ENCODE measurements around the gene CNPY1. TPM values are rescaled to one million over a fixed set of nuclear protein-coding genes. Genes with fewer than 3 reads are reported as not detected.
"Not testable (repeated sequence)": the region's sequence is repeated elsewhere in the genome, so short reads cannot be mapped to it uniquely, and the experiment has no call there.

CNPY1 gene
- polyA plus RNA-seq (ENCODE audit: insufficient read length in 4 of 4), result not detected

GRCh38 chr7:155546449-155546848 lies at the start of gene CNPY1:
Gene CNPY1 (minus strand): TSS chr7:155546559. CDS start chr7:155545929, 630 bp downstream.
- not testable (repeated sequence) for DNase-seq (ENCODE audit: low read depth in 4 of 4, low spot score in 2 of 4)

GRCh38 chr7:155594961-155595366 lies 48.6 kb upstream of the CNPY1 start:
- no peak for DNase-seq (ENCODE audit: low read depth in 4 of 4, low spot score in 2 of 4)

GRCh38 chr7:155594163-155594732 lies 47.9 kb upstream of the CNPY1 start:
- no peak for DNase-seq (ENCODE audit: low read depth in 4 of 4, low spot score in 2 of 4)

- DNase-seq (ENCODE audit: low read depth in 4 of 4, low spot score in 2 of 4), result no peak
Measured at GRCh38 chr7:155593461-155594162, 47.3 kb upstream of the CNPY1 start.

- DNase-seq (ENCODE audit: low read depth in 4 of 4, low spot score in 2 of 4), result no peak
Measured at GRCh38 chr7:155591055-155591775, 44.9 kb upstream of the CNPY1 start.

DNA sequence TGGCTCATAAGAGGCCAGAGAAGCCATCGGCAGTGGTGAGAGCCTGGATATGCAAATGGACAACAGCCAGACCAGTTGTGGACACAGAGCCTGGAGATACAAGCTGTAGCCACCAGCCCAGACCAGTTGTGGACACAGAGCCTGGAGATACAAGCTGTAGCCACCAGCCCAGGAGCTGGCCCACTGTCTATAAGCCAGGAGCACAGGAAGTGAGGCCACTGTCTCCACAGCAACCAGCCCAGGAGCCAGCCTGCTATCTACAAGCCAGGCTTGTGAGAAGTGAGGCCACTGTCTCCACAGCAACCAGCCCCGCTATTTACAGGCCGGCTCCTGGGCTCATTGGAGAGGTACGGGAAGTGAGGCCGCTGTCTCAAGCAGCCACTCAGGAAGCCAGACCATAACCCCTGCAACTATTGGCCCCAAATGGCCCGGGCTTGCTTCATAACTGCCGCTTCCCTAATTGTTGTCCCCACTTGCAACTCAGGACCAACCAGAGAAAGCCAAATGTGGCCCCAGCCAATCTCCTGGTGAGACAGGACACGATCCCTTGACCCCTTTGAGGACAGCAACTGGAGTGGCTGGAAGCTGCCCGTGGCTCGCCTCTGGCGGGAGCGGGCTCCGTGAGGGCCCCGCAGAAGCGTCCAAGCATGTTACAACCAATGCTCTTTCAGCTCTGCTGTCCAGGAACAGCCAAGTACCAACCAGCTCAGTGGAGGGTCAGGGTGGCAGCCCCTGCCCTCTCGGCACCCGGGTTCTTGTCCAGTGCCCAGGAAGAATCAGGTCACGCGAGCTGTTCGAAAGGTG lies 44.1 kb upstream of the CNPY1 start:
- DNase-seq (ENCODE audit: low read depth in 4 of 4, low spot score in 2 of 4), result no peak

GRCh38 chr7:155589001-155589980 lies 42.9 kb upstream of the CNPY1 start:
- DNase-seq (ENCODE audit: low read depth in 4 of 4, low spot score in 2 of 4), result no peak

- no peak for DNase-seq (ENCODE audit: low read depth in 4 of 4, low spot score in 2 of 4)
Measured at GRCh38 chr7:155588468-155588998, 42.2 kb upstream of the CNPY1 start.

- DNase-seq (ENCODE audit: low read depth in 4 of 4, low spot score in 2 of 4), result no peak
Measured at GRCh38 chr7:155587486-155587885, 41.1 kb upstream of the CNPY1 start.

DNA sequence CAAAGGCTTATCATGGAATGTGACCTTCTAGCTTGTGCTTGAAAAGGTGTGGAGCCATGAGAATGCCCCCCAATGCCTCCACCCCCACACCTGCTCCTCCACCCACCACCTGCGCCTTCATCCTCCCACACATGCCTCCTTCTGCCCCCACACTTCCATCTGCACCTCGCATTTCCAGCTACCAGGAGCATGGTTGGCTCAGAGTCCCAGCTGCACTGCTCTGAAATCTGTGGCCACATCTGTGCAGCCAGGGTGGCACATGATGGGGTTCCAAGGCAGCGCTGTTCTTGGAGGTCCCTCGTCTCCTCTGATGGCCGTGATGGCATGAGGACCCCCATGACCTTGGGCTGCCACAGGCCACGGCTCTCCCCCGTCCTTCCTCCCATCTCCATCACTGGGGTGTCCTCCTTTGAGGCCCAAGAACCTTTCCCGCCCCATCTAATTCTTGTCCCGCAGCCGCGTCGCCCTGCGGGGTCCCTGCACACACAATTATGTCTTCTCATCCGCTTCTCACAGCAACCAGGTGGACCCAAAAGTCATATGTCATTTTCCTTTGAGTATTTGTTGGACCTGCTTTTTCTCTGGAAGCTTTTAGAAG lies 40.6 kb upstream of the CNPY1 start:
- DNase-seq (ENCODE audit: low read depth in 4 of 4, low spot score in 2 of 4), result no peak

- DNase-seq (ENCODE audit: low read depth in 4 of 4, low spot score in 2 of 4), result no peak
Measured at GRCh38 chr7:155585951-155586350, 39.6 kb upstream of the CNPY1 start.

GRCh38 chr7:155585532-155585895 lies 39.2 kb upstream of the CNPY1 start:
- DNase-seq (ENCODE audit: low read depth in 4 of 4, low spot score in 2 of 4), result no peak

- no peak for DNase-seq (ENCODE audit: low read depth in 4 of 4, low spot score in 2 of 4)
Measured at GRCh38 chr7:155584763-155585531, 38.6 kb upstream of the CNPY1 start.

GRCh38 chr7:155584261-155584660 lies 37.9 kb upstream of the CNPY1 start:
- DNase-seq (ENCODE audit: low read depth in 4 of 4, low spot score in 2 of 4), result no peak

GRCh38 chr7:155583636-155584035 lies 37.3 kb upstream of the CNPY1 start:
- DNase-seq (ENCODE audit: low read depth in 4 of 4, low spot score in 2 of 4), result no peak

- no peak for DNase-seq (ENCODE audit: low read depth in 4 of 4, low spot score in 2 of 4)
Measured at GRCh38 chr7:155581954-155582353, 35.6 kb upstream of the CNPY1 start.

DNA sequence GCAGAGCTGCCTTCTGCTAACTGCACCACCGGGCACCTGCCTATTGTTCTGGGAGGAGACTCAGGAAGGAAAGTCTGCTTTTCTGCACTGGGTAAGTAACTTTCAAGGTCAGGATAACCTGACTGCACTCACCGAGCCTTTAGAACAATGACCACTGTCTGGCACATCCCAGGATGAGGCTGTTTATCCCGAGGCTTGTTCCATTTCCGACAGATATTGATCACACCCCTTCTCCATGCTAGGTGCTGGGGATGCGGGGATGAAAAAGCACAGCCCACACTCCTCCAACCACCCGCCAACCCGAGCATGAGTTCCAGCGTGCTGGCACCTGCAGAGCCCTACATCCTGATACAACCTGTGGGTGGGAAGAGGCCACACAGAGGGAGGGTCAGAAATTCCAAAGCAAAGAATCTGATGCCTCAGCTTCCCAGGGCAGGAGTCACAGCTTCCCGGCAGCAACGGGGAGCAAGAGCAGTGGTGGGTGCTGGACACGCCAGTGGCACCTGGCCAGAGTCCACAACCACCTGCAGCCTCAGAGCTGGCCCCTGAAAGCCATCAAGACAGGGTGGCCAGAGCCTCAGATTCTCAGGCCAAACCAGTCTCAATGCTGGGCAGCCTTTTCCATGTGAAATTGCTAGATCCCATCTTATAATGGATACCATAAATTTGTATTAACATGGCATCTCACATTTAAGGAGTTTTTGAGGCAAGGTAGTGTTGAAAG lies 34.9 kb upstream of the CNPY1 start:
- no peak for DNase-seq (ENCODE audit: low read depth in 4 of 4, low spot score in 2 of 4)

DNA sequence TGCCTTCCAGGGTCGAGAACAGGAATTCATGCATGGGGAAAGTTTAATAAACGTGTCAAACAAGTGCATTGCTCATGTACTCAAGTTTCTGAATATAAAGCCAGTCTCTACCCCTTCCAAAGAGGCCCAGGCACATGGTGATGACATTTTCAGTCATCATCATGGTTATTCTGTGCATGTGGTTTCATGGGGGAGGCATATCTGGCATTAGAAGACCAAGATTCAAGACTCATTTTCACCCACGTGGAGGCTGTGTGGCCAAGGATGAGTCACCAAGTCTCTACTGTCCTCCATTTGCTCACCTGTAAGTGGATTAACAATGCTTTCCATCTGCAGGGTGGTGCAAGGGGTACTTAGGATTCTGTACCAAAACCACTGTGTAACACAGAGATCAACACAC lies 34.0 kb upstream of the CNPY1 start:
- no peak for DNase-seq (ENCODE audit: low read depth in 4 of 4, low spot score in 2 of 4)

Data from left renal cortex interstitium (tissue), 4 donors.